Vagina (tissue), 2 donors: ENCODE measurements around the gene IKZF3.

Source experiments
- POLR2A ChIP-seq, 2 donors: fragments of 450-650 bp; IDR thresholded peaks; one replicate each; pipeline ENCODE4 v1.6.1; 2017; ENCODE audit warnings: antibody characterized with exemption in 2 of 2, mild to moderate bottlenecking in 2 of 2, moderate library complexity in 2 of 2
- POLR2AphosphoS5 ChIP-seq, 2 donors: sonication (generic); formaldehyde crosslinking; IDR thresholded peaks; one replicate each; pipeline ENCODE4 v1.9.0; 2017; ENCODE audit warnings: antibody characterized with exemption in 2 of 2, mild to moderate bottlenecking in 2 of 2, low read depth in 1 of 2; ENCODE audit not compliant: insufficient read depth in 1 of 2
- TF ChIP-seq, protein P1 (sequence below), 3 experiments: fragments of 450-650 bp in 2 of 3; fragments of 200-600 bp in 1 of 3; sonication (generic) in 1 of 3; IDR thresholded peaks; one replicate each; pipeline ENCODE4 v1.5.1; 2017 to 2019; ENCODE audit warnings: antibody characterized with exemption in 3 of 3, mild to moderate bottlenecking in 2 of 3, moderate library complexity in 2 of 3

DNA sequence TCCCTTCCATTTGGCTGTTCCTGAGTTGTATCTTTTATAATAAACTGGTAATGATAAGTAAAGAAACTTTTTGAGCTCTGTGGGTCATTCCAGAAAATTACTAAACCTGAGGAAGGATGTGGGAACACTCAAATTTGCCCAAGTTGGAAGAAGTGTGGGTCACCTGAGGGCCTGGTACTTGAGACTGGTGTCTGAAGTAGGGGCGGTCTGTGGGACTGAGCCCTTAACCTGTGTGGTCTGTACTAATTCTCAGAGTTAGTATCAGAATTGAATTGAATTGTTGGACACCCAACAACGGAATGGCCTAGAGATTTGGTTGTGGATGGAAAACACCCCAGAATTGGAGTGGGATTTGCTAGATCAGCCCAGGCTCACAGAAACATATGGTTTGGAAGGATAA, 43.1 kb downstream of the IKZF3 start:
- TF ChIP-seq, protein P1, sequence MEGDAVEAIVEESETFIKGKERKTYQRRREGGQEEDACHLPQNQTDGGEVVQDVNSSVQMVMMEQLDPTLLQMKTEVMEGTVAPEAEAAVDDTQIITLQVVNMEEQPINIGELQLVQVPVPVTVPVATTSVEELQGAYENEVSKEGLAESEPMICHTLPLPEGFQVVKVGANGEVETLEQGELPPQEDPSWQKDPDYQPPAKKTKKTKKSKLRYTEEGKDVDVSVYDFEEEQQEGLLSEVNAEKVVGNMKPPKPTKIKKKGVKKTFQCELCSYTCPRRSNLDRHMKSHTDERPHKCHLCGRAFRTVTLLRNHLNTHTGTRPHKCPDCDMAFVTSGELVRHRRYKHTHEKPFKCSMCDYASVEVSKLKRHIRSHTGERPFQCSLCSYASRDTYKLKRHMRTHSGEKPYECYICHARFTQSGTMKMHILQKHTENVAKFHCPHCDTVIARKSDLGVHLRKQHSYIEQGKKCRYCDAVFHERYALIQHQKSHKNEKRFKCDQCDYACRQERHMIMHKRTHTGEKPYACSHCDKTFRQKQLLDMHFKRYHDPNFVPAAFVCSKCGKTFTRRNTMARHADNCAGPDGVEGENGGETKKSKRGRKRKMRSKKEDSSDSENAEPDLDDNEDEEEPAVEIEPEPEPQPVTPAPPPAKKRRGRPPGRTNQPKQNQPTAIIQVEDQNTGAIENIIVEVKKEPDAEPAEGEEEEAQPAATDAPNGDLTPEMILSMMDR (IDR thresholded peaks at IDR 0.05), result no peak
- TF ChIP-seq POLR2AphosphoS5 (IDR thresholded peaks at IDR 0.05; ENCODE audit: insufficient read depth in 1 of 2, low read depth in 1 of 2), result no peak
- TF ChIP-seq POLR2A (IDR thresholded peaks at IDR 0.05), result no peak
